Vagina (tissue), 2 donors: ENCODE results near the gene GSTT4.

Experiments
- CTCF ChIP-seq, 3 experiments: fragments of 450-650 bp in 2 of 3; fragments of 200-600 bp in 1 of 3; sonication (generic) in 1 of 3; IDR thresholded peaks; one replicate each; pipeline ENCODE4 v1.5.1; 2017 to 2019; ENCODE audit warnings: antibody characterized with exemption in 3 of 3, mild to moderate bottlenecking in 2 of 3, moderate library complexity in 2 of 3
- POLR2A ChIP-seq, 2 donors: fragments of 450-650 bp; IDR thresholded peaks; one replicate each; pipeline ENCODE4 v1.6.1; 2017; ENCODE audit warnings: antibody characterized with exemption in 2 of 2, mild to moderate bottlenecking in 2 of 2, moderate library complexity in 2 of 2
- POLR2AphosphoS5 ChIP-seq, 2 donors: sonication (generic); formaldehyde crosslinking; IDR thresholded peaks; one replicate each; pipeline ENCODE4 v1.9.0; 2017; ENCODE audit warnings: antibody characterized with exemption in 2 of 2, mild to moderate bottlenecking in 2 of 2, low read depth in 1 of 2; ENCODE audit not compliant: insufficient read depth in 1 of 2

DNA sequence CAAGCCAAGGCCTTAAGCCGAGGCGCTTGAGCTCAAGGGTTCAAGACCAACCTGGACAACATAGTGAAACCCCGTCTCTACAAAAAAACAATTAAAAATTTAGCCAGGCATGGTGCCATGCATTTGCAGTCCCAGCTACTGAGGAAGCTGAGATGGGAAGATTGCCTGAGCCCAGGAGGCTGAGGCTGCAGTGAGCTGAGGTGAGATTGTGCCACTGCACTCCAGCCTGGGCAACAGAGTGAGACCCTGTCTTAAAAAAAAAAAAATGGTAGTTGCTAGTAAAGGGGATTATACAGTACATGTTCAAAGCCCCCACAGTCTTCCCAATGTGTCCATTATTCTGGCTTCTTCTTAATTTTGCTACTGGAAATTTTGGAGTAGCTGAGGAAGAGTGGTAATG, 24.1 kb upstream of the GSTT4 start:
- TF ChIP-seq CTCF (IDR thresholded peaks at IDR 0.05): no peak
- no peak for TF ChIP-seq POLR2A (IDR thresholded peaks at IDR 0.05)
- no peak for TF ChIP-seq POLR2AphosphoS5 (IDR thresholded peaks at IDR 0.05; ENCODE audit: insufficient read depth in 1 of 2, low read depth in 1 of 2)
